Measurements from ENCODE around the gene GEMIN8.

The GEMIN8 gene

GRCh38 chrX:14015294-14015693, 14.4 kb downstream of the GEMIN8 start:
- no peak for DNase-seq

- no peak for DNase-seq
Measured at GRCh38 chrX:14014526-14014925, 15.2 kb downstream of the GEMIN8 start.

- DNase-seq: no peak
Measured at GRCh38 chrX:14013054-14013453, 16.6 kb downstream of the GEMIN8 start.

DNA sequence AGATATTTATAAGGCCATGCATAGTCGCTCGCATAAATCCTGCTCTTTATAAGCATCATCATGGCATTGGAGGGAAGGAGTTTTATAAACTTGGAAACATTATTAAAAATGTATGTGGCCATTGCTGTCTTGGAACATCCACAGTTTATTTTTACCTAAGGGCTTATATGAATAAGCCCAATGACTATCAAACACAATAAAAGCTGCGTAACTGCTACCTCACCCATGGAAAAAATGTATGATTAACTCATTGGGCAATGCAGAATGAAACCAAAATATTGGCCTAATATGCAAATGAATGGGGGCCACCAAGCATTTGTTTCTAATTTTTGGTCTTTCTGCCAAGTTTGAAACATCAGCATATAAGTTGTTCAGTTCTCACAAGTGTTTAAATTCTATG, 19.1 kb downstream of the GEMIN8 start:
- no peak for DNase-seq

GRCh38 chrX:14006540-14006939, 23.2 kb downstream of the GEMIN8 start:
- no peak for DNase-seq

DNA sequence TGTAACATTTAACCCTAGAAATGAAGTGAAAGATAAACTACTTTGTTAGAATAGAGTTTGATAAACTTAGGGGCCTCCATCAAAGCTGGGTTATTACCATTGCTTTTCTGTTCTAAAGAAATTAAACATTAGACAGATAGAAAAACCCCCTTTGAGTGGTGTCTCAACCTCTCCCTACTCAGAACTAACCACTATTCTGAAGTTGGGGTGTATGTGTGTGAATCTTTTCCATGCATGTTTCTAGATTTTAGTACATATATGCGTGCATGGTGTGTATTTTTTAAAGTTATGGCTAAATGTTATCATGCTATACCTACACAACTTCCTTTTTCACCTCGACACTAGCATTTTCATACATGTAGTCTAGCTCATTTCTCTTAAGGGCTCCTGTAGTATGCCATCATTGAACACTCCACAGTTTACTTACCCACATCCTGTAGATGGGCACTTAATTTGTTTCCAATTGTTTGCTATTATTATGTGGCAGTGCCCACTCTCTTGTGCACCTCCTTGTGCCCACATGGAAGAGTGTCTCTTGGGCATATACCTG, 25.7 kb downstream of the GEMIN8 start:
- no peak for DNase-seq

GRCh38 chrX:14003028-14003427, 26.7 kb downstream of the GEMIN8 start:
- DNase-seq: no peak

GRCh38 chrX:13996650-13997049, 33.0 kb downstream of the GEMIN8 start:
- no peak for DNase-seq

GRCh38 chrX:13994536-13995080, 35.1 kb downstream of the GEMIN8 start:
- no peak for DNase-seq

- no peak for DNase-seq
Measured at GRCh38 chrX:13994104-13994503, 35.6 kb downstream of the GEMIN8 start.

- no peak for DNase-seq
Measured at GRCh38 chrX:13990126-13990800, 39.4 kb downstream of the GEMIN8 start.

- no peak for DNase-seq
Measured at GRCh38 chrX:13985697-13986435, 43.8 kb downstream of the GEMIN8 start.

- no peak for DNase-seq
Measured at GRCh38 chrX:13983734-13984133, 46.0 kb downstream of the GEMIN8 start.

GRCh38 chrX:13968198-13968597, 61.5 kb downstream of the GEMIN8 start:
- no peak for DNase-seq

DNA sequence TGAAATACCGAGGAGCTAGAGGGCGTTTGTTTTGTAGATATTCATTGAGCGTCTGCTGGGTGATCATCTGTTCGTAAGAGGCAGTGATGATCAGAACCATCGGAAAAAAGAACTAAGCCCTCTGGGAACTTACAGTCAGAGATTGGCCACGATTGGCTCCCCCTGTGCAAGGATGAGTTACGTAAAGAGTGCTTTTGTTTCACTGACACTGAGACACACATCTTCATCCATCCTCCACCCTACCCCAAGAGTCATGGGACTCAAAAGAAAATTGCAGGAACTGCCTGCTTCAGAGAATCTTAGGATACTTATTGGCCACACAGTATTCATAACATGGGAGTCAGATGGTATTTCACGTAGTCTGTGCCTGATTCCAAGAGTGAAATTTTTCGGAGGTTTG, 62.1 kb downstream of the GEMIN8 start:
- no peak for DNase-seq

- DNase-seq: no peak
Measured at GRCh38 chrX:13966793-13967125, 62.9 kb downstream of the GEMIN8 start.

GRCh38 chrX:13966071-13966792, 63.5 kb downstream of the GEMIN8 start:
- DNase-seq: no peak

- DNase-seq: no peak
Measured at GRCh38 chrX:13965531-13965930, 64.2 kb downstream of the GEMIN8 start.

GRCh38 chrX:13956998-13957397, 72.7 kb downstream of the GEMIN8 start:
- no peak for DNase-seq

Measured in cerebellar nuclear complex (tissue), 1 donor.